NCI-H446 (cell line): ENCODE results near the gene ALPK1.
"Not testable (repeated sequence)": the region's sequence is repeated elsewhere in the genome, so short reads cannot be mapped to it uniquely, and the experiment has no call there.

Source experiments
- DNase-seq, 2 experiments: peaks; one replicate each; lab custom pipeline; 2025; lab: John Stamatoyannopoulos, UW

The ALPK1 gene

DNA sequence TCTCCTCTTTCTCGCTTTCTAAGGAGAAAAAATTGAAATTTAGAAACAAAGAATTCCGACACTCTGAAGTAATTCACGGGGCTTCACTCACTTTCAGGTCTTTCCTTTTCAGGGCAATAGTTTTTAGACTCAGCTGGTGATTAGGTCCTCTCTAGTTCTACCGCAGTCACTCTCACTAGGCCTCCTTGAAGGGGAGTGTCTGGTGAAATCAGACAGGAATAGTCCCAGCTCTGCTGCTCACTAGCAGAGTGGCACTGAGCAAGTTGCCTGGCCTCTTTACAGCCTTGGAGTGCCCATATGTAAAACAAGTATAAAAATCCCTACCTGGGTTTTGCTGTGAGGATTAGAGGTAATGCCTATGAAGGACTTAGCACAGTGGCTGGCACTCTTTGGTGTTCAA, 154.7 kb downstream of the ALPK1 start:
- no peak for DNase-seq

- DNase-seq, result no peak
These were observed 156.2 kb downstream of the ALPK1 start for GRCh38 chr4:112453321-112453720.

GRCh38 chr4:112472318-112472717, 175.1 kb downstream of the ALPK1 start:
- no peak for DNase-seq

DNA sequence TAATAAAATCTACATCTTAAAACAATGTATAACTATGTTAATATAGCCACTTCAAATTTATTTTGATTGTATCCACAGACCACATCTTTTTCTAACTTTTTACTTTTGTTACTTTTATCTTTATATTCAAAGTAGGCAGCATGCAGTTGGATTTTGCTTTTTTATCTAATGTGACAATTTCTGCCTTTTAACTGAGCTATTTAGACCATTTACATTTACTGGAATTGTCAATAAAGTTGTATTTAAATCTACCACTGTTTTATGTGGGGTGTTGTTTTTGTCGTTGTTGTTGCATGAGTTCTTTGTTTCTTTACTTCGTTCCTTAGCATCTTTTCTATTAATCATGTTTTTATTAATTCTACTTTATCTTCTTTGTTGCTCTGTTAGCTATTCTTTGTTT, 176.8 kb downstream of the ALPK1 start:
- no peak for DNase-seq

DNA sequence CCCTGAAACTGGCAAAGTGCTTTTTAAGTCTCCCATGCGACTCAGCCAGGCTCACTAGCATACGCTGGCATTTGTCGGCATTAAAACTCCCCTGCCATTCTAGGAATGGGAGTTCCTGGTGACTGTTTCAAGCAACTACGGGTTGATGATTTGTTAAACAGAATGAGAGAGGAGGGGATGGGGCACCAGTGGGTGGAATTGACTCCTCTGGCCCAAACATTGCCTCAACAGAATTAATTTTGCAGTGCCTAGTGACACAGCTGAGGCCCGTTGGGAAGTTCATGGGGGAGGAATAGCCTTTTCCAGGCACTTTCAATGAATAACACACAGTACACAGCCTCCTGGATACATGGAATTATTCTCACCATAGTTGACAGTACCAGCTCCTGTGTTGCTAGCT, 188.8 kb downstream of the ALPK1 start:
- no peak for DNase-seq

DNA sequence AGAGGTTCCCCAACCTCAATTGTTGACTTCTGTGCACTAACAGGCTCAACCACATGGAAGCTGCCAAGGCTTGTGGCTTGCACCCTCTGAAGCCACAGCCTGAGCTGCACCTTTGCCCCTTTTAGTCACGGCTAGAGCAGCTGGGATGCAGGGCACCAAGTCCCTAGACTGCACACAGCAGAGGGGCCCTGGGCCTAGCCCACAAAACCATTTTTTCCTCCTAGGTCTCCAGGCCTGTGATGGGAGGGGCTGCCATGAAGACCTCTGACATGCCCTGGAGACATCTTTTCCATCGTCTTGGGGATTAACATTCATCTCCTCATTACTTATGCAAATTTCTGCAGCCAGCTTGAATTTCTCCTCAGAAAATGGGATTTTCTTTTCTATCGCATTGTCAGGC, 193.6 kb downstream of the ALPK1 start:
- not testable (repeated sequence) for DNase-seq
